Esophagus muscularis mucosa (tissue), 3 donors: ENCODE results near the gene CD82.

Experiments
- CTCF ChIP-seq, 3 experiments: fragments of 200-600 bp in 2 of 3; fragments of 450-650 bp in 1 of 3; sonication (generic) in 2 of 3; IDR thresholded peaks; one replicate each; pipeline ENCODE4 v1.5.1; 2017 to 2019; ENCODE audit warnings: antibody characterized with exemption in 3 of 3, mild to moderate bottlenecking in 2 of 3, moderate library complexity in 1 of 3
- POLR2AphosphoS5 ChIP-seq, 2 donors: sonication (generic); formaldehyde crosslinking; IDR thresholded peaks; one replicate each; pipeline ENCODE4 v1.6.1; 2017; ENCODE audit warnings: antibody characterized with exemption in 2 of 2

- TF ChIP-seq CTCF (IDR thresholded peaks at IDR 0.05) (no peak), POLR2AphosphoS5 (IDR thresholded peaks at IDR 0.05) (no peak)
Measured at GRCh38 chr11:44562845-44563460, 2.5 kb upstream of the CD82 start.
